Hepatocyte (in vitro differentiated cells): Measurements from ENCODE around the gene ARL1.

Experiments
- EZH2 ChIP-seq: fragments of 200-600 bp; sonication (generic); IDR thresholded peaks from 2 replicates; pipeline ENCODE4 v1.6.1; 2016; ENCODE audit warnings: antibody characterized with exemption, mild to moderate bottlenecking, borderline replicate concordance
- EZH2phosphoT487 ChIP-seq: fragments of 200-600 bp; sonication (generic); IDR thresholded peaks from one replicate; pipeline ENCODE4 v1.6.1; 2018; ENCODE audit warnings: antibody characterized with exemption, mild to moderate bottlenecking, low read depth, moderate library complexity; ENCODE audit not compliant: unreplicated experiment, severe bottlenecking
- TF ChIP-seq, protein P1 (sequence below): fragments of 200-600 bp; sonication (generic); IDR thresholded peaks from 2 replicates; pipeline ENCODE4 v1.5.1; 2016; ENCODE audit warnings: antibody characterized with exemption, mild to moderate bottlenecking; ENCODE audit not compliant: poor library complexity

DNA sequence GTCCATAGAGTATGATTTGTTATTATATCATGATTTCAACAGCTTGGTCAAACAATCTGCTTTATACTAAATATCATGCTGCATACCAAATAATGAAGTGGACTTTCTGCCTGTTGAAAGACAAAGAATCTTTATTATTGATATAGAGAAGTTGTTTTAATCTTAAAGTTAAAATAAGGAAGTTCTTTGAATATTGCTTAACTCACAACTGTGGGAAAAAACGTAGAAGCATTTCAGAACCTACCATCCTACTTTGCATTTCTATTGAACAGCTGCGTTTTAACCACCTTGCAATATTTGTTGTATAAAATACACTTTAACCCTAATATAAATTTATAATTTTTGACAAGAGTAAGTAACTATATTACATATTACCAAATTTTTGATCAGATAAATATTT is 22.9 kb upstream of the ARL1 start:
- TF ChIP-seq, protein P1, sequence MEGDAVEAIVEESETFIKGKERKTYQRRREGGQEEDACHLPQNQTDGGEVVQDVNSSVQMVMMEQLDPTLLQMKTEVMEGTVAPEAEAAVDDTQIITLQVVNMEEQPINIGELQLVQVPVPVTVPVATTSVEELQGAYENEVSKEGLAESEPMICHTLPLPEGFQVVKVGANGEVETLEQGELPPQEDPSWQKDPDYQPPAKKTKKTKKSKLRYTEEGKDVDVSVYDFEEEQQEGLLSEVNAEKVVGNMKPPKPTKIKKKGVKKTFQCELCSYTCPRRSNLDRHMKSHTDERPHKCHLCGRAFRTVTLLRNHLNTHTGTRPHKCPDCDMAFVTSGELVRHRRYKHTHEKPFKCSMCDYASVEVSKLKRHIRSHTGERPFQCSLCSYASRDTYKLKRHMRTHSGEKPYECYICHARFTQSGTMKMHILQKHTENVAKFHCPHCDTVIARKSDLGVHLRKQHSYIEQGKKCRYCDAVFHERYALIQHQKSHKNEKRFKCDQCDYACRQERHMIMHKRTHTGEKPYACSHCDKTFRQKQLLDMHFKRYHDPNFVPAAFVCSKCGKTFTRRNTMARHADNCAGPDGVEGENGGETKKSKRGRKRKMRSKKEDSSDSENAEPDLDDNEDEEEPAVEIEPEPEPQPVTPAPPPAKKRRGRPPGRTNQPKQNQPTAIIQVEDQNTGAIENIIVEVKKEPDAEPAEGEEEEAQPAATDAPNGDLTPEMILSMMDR: no peak
- TF ChIP-seq EZH2phosphoT487 (no peak), EZH2 (no peak)
